Inflammatory macrophage (primary cell): ENCODE measurements around the gene RCOR2.
"Not testable (repeated sequence)": the region's sequence is repeated elsewhere in the genome, so short reads cannot be mapped to it uniquely, and the experiment has no call there.

Source experiments
- DNase-seq, 2 donors: peaks; one replicate each; pipeline ENCODE4 v3.0.0-alpha.2; 2020 to 2022

The RCOR2 gene

GRCh38 chr11:63876616-63877015, 40.3 kb downstream of the RCOR2 start:
- no peak for DNase-seq

DNA sequence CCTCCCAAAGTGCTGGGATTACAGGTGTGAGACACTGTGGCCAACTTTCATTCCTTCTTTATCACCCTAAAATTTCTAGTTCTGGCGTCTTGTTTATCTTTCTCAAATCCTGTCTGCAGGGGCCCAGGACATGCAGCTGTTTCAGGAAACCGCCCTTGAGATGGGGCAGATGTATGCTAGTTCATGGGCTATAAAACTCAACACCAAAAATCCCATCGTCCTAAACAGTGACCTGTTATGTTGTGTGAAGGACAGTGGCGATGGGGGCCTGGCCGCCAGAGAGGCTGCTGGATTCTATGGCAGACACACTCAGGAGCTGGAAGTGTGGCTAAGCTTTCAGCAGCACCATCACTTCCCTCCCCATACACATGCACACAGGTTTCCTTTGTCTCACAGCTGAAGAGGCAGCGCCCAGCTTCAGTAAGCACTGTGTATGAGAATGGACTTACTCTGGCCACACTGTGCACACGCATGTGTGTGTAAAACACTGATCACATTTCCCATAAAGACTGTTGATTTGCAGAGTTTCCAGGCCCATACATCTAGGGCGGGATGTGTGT, 41.4 kb downstream of the RCOR2 start:
- DNase-seq = no peak

DNA sequence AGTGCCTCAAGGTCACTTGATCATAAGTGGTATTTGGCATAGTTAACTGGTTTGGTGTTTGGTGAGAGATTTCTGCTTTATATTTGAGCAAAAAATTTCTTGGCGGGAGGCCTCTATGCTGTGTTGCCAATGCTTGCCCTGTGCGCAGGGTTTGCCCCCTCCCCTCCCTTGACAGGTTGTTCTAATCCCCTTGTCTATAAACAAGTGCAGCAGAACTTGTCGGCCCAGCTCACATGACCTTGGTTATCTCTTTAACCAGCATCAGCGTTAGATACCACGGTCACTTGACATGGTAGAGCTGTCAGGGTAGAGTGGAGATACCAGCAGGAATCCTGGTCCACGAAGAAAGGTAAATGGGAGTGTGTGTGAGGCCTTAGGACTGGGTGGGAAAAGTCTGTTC, 42.5 kb downstream of the RCOR2 start:
- DNase-seq = no peak

DNA sequence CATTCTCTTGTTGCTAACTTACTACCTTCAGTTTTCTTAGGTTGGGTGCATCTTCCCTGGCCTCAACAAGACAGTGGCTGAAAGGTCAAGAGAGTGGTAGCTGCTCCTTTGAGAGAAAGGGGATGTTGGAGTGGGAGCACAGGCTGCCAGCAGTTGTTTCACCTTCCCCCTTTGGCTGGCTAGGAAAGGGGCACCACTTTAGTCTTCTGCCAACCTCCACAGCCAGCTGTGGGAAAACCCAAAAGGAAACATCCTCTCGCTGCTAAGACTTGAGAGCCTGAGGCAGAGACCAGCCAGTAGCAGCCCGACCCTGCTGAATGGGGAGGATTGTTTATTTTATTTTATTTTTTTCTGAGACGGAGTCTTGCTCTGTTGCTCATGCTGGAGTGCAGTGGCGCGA, 43.7 kb downstream of the RCOR2 start:
- DNase-seq = peak; percentile 23 to 31

DNA sequence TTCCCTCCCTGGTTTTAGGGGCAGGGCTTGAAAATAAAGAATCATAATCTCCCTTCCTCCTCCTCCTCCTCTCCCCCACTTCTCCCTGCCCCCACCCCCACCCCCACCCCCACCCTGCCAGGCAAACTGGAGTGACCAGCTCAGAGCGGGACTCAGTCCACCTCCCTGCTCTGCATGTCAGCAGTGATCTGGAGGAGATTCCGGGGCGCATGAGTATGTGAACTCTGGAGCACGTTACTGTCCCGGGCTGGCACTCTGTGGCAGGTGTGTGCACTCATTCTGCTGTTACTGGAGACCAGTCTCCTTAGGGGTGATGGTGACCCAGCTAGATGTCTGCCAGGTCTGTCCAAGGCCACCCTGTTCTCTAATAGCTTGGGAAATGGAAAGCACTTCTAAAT, 44.2 kb downstream of the RCOR2 start:
- DNase-seq = no peak

DNA sequence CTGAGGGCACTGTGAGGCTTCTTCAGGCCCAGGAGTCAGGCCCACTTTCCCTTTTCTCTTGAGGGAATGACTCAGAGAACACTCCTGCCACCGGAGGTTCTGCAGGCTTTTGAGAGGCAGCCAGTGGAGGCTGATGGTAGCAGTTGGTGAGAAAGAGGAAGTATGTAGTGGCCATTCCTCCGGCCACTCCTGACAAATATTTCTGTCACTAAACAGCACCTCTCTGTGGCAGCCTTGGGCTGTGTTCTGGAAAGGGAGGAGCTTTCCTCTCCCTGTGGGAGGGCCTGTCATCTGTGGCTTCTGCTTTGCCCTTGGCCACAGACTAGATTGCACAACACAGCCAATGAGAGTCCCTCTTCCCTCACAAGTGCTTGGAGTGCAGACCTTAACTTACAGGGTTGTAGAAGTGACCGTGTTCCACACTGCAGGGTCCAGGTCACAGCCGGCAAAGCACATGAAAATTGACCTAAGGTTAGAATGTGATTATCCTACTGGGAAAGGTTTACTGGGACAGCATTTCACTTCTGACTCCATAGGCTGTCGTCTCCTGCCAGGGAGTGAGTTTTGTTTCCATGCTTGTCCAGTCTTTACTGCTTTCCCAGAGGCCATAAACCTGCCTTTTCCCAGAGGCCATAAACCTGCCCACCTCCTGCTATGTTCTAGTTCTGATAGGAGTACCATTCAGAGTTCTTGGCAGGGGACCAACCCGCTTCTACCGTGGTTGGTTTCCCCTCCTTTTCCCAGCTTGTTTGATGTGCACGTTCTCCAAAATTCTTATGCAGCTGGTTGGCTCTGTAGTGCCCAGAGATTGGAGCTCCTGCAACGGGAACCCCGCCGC, 44.8 kb downstream of the RCOR2 start:
- DNase-seq = peak; percentile 99

DNA sequence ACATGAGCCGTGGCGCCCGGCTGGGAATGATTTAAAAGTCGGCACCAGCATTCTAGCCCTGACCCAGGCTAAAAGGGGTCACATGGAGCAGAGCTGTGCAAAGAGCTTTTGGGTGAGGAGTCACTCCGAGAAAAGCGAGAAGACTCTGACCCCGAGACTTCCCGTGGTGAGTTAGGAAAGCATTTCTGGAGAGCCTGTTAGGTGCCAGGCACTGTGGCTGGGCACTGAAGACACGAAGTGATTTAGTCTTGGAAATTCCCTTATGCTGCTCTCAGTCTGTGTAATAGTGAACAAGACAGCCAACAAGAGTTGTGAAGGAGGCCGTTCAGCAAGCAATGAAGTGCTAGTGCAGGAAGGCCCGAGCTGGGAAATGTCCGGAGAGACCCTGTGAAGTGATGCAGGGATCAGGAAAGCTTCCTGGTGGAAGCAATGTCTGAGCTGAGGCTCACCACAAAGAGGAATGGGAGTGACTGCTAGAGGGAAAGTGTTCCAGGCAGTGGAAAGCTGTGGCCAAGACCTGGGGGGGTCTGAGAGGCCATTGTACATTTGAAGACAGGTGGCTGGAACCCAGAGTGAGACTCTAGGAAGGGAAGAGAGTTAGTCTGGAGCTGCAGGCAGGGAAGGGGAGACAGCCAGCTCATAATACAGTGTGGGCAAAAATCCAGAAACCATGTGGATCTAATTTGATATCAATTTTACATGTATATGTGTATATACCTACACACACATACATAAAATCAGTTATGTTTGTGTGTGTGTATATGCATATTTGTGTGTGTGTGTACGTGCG, 46.4 kb downstream of the RCOR2 start:
- peak in 1 of 2 donors; percentile 26 for DNase-seq

DNA sequence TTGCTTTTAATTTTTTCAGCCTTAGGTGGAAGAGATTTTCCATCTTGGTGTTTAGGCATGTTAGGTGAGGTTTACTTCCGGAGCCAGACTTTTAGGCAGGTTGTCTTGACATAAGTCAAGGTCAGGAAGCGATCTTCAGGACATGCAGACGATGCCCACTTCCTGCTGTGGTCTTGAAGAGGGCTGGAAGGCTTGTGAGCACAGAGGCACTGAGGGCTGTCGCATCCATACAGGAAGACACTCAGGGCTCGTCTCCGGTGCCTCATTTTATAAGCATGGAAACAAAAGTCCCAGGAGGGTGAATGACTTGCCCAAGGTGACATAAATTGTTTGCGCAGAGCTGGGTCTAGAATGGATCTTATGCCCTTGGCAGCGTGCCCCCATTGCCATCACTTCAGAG, 47.3 kb downstream of the RCOR2 start:
- no peak for DNase-seq

GRCh38 chr11:63869171-63869591, 47.8 kb downstream of the RCOR2 start:
- no peak for DNase-seq

DNA sequence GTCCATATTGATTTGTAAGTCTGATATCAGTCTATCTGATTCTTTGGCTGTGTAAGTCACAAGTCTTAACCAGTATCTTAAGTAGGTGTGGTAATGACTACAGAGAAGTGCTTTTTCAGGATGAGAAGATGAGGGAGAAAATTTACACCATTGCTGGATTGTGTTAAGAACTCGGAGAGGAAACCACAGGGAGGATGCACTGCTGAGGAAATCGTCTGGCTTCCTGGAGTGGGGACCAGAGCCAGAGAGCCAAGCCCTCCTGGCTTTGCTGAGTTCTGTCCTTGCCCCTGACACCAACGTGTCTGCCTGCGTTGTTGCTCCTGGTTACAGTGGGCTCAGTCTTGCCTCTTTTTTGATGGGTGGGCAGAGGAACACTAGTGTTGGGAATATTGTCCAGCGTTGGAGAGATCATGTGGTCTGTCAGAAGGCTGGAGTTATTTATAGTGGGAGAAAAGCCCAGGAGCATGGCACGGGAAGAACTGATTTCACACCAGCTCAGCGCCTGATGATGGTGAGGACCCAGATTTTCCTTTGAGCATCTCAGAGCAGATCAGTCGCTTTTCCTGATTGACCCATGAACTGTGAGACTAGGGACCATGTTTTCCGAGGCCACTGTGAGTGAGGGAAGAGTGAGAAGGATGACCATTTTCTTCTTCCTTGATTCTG, 48.4 kb downstream of the RCOR2 start:
- peak in 1 of 2 donors; percentile 36 for DNase-seq

DNA sequence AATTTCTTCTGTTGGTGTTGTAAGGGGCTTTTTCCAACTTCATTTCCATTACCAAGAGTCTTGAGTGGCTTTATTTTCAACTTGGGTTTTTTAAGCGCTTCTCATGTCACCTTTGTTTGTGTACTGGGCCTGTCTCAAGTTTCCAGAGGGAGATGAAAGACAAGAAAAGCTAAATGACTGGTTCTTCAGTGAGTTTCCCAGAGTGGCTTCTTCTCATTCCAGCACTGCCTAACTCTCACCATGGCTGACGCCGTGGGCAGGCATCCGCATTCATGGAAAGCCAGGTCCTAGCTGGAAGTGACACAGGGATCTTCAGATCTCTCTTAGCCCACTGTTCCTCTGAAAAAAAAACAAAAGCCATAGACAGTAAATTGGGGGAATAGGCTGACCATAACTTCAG, 49.5 kb downstream of the RCOR2 start:
- DNase-seq = no peak

GRCh38 chr11:63866211-63866610, 50.8 kb downstream of the RCOR2 start:
- peak; percentile 58 to 83 for DNase-seq

GRCh38 chr11:63863620-63864019, 53.3 kb downstream of the RCOR2 start:
- DNase-seq = not testable (repeated sequence)

DNA sequence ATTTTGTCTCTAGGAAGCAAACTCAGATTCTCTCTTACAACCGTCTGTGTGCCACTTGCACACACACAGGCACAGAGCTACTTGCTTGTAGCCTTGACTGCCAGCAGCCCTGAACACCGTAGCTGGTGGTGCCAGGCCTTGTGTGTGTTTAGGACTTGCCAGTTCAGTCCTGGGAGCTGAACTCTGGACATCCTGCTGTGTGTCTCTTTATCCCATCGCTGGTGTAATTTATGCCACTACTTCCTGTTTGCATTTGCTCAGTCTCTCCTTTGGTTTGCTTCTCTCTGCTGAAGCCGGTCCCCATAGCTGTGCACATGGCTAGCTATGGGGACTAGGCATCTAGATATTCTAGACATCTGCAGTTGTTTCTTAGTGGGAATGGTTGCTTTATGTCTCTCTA, 54.0 kb downstream of the RCOR2 start:
- DNase-seq = peak; percentile 23 to 35
